Fibroblast of lung (primary cell): ENCODE data around the gene CHD3. TPM values are rescaled to one million over a fixed set of nuclear protein-coding genes. Genes with fewer than 3 reads are reported as not detected.
A peak's percentile ranks its signal among the peaks of the same experiment; 100 is the strongest.
"Not testable (repeated sequence)": the region's sequence is repeated elsewhere in the genome, so short reads cannot be mapped to it uniquely, and the experiment has no call there.

Experiments
- DNase-seq, 2 donors: peaks; one replicate each; pipeline versions ENCODE4 v3.0.0 to v3.0.0-alpha.2; 2010; ENCODE audit warnings: low read depth in 2 of 2
- H2AFZ ChIP-seq: 2 replicates; pipeline ENCODE4 v1.5.1; 2012; ENCODE audit warnings: low read length, control low read depth, inconsistent platforms
- H3K27ac ChIP-seq: 2 replicates; pipeline ENCODE4 v1.5.1; 2011; ENCODE audit warnings: low read length, control low read depth; ENCODE audit not compliant: insufficient read depth
- H3K27me3 ChIP-seq: 2 replicates; pipeline ENCODE4 v1.5.1; 2011; ENCODE audit warnings: mild to moderate bottlenecking, low read length; ENCODE audit not compliant: control insufficient read depth, insufficient read depth
- H3K36me3 ChIP-seq: 2 replicates; pipeline ENCODE4 v1.5.1; 2011; ENCODE audit warnings: low read length; ENCODE audit not compliant: control insufficient read depth, insufficient read depth
- H3K4me1 ChIP-seq: 2 replicates; pipeline ENCODE4 v1.5.1; 2011; ENCODE audit warnings: low read length; ENCODE audit not compliant: control insufficient read depth, insufficient read depth; ENCODE audit errors: extremely low read depth
- H3K4me2 ChIP-seq: 2 replicates; pipeline ENCODE4 v1.5.1; 2011; ENCODE audit warnings: low read length, control low read depth; ENCODE audit not compliant: insufficient read depth; ENCODE audit errors: extremely low read depth
- H3K4me3 ChIP-seq, 4 experiments: fragments of 200-600 bp in 1 of 4; sonication (generic) in 1 of 4; replicated peaks in 1 of 4; 2 replicates each; pipeline ENCODE4 v1.5.1; 2011 to 2016; ENCODE audit warnings: low read length in 4 of 4, low read depth in 3 of 4, mild to moderate bottlenecking in 3 of 4, control low read depth in 2 of 4, inconsistent platforms in 1 of 4, mixed read lengths in 1 of 4; ENCODE audit not compliant: insufficient read depth in 1 of 4; ENCODE audit errors: control extremely low read depth in 1 of 4
- H3K79me2 ChIP-seq: 2 replicates; pipeline ENCODE4 v1.5.1; 2012; ENCODE audit warnings: mild to moderate bottlenecking, low read length, inconsistent platforms; ENCODE audit not compliant: control insufficient read depth, insufficient read depth
- H3K9ac ChIP-seq: 2 replicates; pipeline ENCODE4 v1.5.1; 2011; ENCODE audit warnings: mild to moderate bottlenecking, low read length, control low read depth; ENCODE audit not compliant: insufficient read depth
- H3K9me3 ChIP-seq: 2 replicates; pipeline ENCODE4 v1.5.1; 2012; ENCODE audit warnings: low read depth, low read length; ENCODE audit not compliant: control insufficient read depth, insufficient read depth
- H4K20me1 ChIP-seq: 2 replicates; pipeline ENCODE4 v1.5.1; 2011; ENCODE audit warnings: low read length; ENCODE audit not compliant: control insufficient read depth, insufficient read depth; ENCODE audit errors: extremely low read depth
- CTCF ChIP-seq, 2 donors: IDR thresholded peaks in 1 of 2; conservative IDR thresholded peaks in 1 of 2; 1 replicate in 1 of 2; 2 replicates in 1 of 2; pipeline ENCODE4 v1.5.1; 2011 to 2012; ENCODE audit warnings: low read length in 2 of 2, control low read depth in 1 of 2, inconsistent platforms in 1 of 2, low read depth in 1 of 2, mild to moderate bottlenecking in 1 of 2
- EZH2 ChIP-seq: IDR thresholded peaks from 2 replicates; pipeline ENCODE4 v1.5.1; 2012; ENCODE audit warnings: low read length, control low read depth, mild to moderate bottlenecking; ENCODE audit errors: missing control alignments
- polyA plus RNA-seq, 2 donors: library from polyadenylated mRNA; depleted of rRNA in 1 of 2; stranded (reverse) in 1 of 2; unstranded in 1 of 2; fragments of >200 nt; gene quantifications; 2 replicates each; pipeline ENCODE4 v1.2.1, GENCODE V29; 2011 to 2012; ENCODE audit warnings: missing spikeins in 1 of 2
- total RNA-seq: library from RNA; depleted of rRNA; stranded (reverse); fragments of >200 nt; gene quantifications from 2 replicates; pipeline ENCODE4 v1.2.1, GENCODE V29; 2014

Gene CHD3
- total and polyA plus RNA-seq, 2 donors (not counting 1 experiment from before 2014, with no cell fraction given): 23.8 to 165 TPM

GRCh38 chr17:7862692-7863437 lies 25.7 kb upstream of the CHD3 start:
- peak; percentile 64 to 73 for TF ChIP-seq CTCF (conservative IDR thresholded peaks at IDR 0.05 in 1 of 2, IDR thresholded peaks at IDR 0.05 in 1 of 2; ENCODE audit: low read depth in 1 of 2, low read length in 2 of 2)
- no peak for TF ChIP-seq EZH2
- Histone ChIP-seq H3K79me2 (peaks cover 9% of the 10 kb centered on the region), H2AFZ (no peak overlapping the region), H3K27ac (no peak overlapping the region), H3K4me2 (no peak overlapping the region), H3K36me3 (peaks cover 2% of the 10 kb centered on the region), H3K9ac (no peak overlapping the region), H3K9me3 (no peaks in the 10 kb centered on the region), H4K20me1 (no peaks in the 10 kb centered on the region), H3K27me3 (no peaks in the 10 kb centered on the region), H3K4me1 (peaks cover 8% of the 10 kb centered on the region), H3K4me3 (no peak overlapping the region)
- peak; percentile 39 to 63 for DNase-seq

DNA sequence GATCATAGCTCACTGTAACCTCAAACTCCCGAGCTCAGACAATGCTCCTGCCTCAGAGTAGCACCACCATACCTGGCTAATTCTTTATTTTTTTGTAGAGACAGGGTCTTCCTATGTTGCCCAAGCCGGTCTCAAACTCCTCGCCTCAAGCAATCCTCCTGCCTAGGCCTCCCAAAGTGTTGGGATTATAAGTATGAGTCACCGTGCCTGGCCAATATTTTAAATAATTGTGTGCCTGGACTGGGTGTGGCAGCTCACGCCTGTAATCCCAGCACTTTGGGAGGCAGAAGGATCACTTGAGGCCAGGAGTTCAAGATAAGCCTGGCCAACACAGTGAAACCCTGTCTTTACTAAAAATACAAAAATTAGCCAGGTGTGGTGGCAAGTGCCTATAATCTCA lies 24.2 kb upstream of the CHD3 start:
- not testable (repeated sequence) for DNase-seq, H3K36me3 ChIP-seq, H3K9ac ChIP-seq, H2AFZ ChIP-seq, H3K9me3 ChIP-seq, H3K27ac ChIP-seq, H3K79me2 ChIP-seq, H3K4me3 ChIP-seq, H4K20me1 ChIP-seq, H3K4me1 ChIP-seq, H3K4me2 ChIP-seq, H3K27me3 ChIP-seq

DNA sequence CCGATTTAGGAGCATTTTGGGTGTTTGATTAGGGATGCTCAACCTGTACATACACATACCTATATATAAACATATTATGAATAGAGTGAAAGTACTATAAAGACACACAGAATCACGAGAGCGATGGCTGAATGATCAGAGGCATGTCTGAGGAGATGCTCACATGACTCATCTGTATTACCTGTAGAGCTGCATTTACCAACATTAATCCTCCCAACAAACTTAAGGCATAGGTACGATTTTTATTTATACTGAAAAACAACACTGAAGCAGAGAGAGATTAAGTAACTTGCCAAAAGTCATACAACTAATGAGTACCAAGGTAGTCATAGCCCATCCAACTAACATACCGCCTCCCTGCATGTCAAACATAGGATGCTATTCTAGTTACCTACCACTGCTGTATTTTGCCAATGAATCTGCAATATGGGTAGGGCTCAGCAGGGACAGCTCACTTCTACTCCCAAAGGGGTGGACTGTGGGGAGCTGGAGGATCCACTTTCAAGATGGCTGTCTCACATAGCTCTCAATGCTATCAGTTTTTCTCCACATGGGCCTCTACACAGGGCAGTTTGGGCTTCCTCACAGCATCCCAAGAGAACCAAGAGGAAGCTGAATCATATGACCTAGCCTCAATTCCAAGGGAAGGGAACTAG lies 23.5 kb upstream of the CHD3 start:
- DNase-seq: no peak

More for the DNA sequence above, 23.5 kb upstream of the CHD3 start:
- Histone ChIP-seq H3K4me1 (no peaks in the 10 kb centered on the region), H3K9ac (no peak overlapping the region), H3K4me2 (no peak overlapping the region), H3K27ac (no peak overlapping the region), H4K20me1 (no peaks in the 10 kb centered on the region), H3K9me3 (no peaks in the 10 kb centered on the region), H3K36me3 (peaks cover 1% of the 10 kb centered on the region), H3K27me3 (no peaks in the 10 kb centered on the region), H3K4me3 (no peak overlapping the region), H3K79me2 (no peaks in the 10 kb centered on the region), H2AFZ (no peak overlapping the region)
- TF ChIP-seq CTCF (conservative IDR thresholded peaks at IDR 0.05 in 1 of 2, IDR thresholded peaks at IDR 0.05 in 1 of 2; ENCODE audit: low read depth in 1 of 2, low read length in 2 of 2): no peak
